GM18499 (cell line): ENCODE data around the gene SLC4A9.

Experiments
- ATAC-seq: cut with Tn5 transposase; IDR thresholded peaks from one replicate; pipeline ENCODE4 v1.9.1; 2021; ENCODE audit warnings: moderate number of reproducible peaks; ENCODE audit not compliant: insufficient read depth, unreplicated experiment

SLC4A9 gene

DNA sequence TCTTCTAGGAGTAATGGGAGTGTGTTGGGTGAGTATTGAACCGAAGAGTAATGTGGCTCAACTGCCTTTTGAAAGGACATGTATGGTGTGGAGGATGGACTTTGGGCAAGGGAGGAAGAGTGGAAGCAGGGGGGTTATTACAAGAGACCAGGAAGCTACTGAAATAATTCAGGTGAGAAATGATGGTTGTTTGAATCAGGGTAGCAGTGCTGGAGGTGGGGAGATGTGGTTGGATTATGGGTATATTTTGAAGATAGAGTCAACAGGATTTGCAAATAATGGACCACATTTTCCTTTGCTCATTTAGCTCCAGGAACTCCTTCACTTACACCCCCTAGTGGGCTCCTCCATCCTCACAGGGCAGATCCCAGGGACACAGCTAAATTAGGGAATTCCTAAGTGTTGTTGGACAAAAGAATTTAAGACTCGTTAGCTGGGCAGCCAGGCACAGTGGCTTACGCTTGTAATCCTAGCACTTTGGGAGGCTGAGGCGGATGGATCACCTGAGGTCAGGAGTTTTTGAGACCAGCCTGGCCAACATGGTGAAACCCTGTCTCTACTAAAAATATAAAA, 1.2 kb upstream of the SLC4A9 start:
- no peak for ATAC-seq

DNA sequence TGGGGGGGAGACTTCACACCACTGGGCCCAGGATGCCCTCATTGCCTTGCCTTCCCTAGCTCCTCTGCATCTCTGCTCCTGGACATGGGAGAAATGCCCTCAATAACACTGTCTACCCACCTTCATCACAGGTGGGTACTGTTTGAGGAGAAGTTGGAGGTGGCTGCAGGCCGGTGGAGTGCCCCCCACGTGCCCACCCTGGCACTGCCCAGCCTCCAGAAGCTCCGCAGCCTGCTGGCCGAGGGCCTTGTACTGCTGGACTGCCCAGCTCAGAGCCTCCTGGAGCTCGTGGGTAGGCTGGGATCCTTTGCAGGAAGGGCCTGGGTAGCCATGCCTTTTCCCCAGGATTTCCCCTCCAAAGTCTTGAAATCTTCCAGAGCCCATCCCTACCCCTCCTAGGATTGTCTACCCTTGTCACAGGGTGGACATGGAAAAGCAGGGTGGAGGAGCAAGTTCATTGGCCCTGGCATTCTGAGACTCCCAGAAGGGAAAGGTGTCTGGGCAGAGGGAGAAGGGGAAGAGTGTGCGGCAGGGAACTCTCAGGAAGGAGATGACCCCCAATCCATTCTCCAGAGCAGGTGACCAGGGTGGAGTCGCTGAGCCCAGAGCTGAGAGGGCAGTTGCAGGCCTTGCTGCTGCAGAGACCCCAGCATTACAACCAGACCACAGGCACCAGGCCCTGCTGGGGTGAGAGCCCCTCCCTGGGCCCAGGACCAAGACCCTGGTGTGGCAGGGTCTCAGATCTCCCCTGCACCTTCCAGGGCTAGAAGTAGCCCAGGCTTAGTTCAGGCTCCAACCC, 886 bp downstream of the SLC4A9 start:
- ATAC-seq = no peak

DNA sequence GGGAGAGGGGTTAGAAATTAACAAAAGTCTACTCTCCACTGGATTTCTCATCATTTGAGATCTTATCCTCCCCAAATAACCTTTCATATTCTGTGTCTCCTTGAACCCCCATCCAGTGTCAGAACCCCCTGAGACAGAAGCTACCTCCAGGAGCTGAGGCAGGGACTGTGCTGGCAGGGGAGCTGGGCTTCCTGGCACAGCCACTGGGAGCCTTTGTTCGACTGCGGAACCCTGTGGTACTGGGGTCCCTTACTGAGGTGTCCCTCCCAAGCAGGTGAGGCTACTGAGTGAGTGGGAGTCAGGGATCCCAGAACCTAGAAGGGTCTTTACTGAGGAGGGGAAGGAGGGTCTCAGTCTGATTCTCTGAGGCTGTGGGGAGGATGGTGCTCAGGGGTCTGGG, 1.9 kb downstream of the SLC4A9 start:
- no peak for ATAC-seq

DNA sequence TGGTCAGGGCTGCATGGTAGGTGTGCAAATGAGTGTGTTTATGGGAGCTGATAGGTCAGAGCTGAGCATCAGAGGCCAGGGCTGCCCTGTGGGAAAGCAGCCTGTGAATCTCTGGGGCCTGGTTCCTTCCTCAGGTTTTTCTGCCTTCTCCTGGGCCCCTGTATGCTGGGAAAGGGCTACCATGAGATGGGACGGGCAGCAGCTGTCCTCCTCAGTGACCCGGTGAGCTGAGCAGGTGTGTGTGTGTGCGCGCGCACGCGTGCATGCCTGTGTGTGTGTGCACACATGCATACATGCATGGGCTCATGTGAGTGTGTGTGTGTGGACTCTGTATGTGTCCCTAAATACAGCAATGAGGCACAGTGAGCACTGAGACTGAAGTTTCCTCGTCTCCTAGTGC, 2.3 kb downstream of the SLC4A9 start:
- ATAC-seq = no peak

DNA sequence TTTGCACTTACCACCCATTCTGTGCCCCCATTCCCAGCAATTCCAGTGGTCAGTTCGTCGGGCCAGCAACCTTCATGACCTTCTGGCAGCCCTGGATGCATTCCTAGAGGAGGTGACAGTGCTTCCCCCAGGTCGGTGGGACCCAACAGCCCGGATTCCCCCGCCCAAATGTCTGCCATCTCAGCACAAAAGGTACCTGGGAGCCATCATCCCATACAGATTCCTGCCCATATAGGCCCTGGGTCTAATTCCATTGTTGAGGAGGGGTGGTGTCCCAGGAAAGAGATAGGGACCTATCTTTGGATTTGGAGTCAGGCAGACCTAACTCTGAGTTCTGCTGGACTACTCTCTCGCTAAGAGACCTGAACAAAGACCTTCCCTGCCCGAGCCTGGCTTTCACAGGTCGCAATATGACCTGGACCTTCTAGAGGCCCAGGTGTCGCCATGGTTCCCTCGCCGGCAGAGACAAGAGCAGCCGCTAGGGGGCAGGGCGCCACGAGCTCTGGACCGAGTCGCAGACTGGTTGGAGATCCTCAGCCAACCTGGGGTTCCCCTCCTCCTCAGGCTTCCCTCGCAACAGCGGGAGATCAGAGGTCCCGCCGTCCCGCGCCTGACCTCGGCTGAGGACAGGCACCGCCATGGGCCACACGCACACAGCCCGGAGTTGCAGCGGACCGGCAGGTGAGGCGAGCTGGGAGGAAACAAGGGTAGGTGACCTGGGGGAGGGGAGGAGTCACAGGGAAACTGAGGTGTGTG, 3.1 kb downstream of the SLC4A9 start:
- peak; percentile 69 for ATAC-seq

DNA sequence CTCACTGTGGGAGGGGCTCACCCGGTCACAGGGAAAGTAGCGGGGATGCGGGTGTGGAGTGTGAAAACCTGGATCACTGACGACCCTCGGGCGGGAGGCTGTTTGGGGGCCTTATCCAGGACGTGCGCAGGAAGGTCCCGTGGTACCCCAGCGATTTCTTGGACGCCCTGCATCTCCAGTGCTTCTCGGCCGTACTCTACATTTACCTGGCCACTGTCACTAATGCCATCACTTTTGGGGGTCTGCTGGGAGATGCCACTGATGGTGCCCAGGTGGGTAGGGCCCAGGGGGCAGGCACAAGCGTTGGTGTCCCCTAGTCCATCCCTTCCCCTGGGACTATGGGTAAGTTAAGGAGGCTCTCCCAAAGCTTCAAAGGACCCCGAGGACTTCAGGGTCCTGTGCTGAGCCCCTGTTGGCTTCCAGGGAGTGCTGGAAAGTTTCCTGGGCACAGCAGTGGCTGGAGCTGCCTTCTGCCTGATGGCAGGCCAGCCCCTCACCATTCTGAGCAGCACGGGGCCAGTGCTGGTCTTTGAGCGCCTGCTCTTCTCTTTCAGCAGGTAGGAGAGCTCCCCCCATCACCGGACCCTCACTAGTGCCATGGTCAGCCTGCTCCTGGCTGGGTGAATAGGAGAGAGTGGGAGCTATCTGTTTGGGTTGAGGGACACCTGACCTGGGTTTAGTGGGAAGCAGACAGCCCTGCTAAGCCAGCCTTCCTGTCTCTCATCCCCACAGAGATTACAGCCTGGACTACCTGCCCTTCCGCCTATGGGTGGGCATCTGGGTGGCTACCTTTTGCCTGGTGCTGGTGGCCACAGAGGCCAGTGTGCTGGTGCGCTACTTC, 3.9 kb downstream of the SLC4A9 start:
- ATAC-seq = no peak

DNA sequence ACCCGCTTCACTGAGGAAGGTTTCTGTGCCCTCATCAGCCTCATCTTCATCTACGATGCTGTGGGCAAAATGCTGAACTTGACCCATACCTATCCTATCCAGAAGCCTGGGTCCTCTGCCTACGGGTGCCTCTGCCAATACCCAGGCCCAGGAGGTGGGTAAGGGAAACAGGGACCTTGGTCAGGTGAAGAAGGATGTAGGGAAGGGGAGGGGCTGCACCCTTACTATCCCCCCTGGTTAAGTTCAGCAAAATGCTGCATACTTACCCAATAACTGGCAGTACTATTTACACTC, 4.4 kb downstream of the SLC4A9 start:
- no peak for ATAC-seq

DNA sequence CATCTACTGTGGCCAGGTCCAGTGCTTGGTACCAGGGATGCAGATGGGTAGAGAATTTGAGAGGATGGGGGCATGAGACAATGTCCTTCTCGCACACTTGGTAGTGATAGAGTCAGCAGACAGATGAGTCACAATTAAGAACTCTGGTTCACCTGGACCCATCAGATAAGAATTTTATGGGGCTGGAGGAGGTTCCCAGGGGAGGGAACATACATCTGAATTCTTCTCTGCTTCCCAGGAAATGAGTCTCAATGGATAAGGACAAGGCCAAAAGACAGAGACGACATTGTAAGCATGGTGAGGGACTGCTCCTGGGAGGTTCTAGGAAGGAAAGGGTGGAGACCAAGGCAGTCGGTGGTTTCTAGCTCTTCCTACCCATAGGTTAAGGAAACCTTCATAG, 5.3 kb downstream of the SLC4A9 start:
- ATAC-seq = no peak

DNA sequence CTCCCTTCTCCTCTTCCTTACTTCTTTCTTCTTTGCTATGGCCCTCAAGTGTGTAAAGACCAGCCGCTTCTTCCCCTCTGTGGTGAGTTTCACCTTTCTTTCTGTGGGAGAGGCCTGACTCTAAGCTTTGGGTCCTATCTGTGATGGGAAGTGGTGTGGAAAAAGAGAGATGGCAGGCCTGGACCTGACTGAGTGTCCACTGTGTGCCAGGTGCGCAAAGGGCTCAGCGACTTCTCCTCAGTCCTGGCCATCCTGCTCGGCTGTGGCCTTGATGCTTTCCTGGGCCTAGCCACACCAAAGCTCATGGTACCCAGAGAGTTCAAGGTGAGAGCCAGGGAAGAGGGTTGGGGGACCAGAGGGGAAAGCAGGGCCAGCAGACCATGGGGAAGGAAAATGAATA, 5.9 kb downstream of the SLC4A9 start:
- ATAC-seq = no peak

DNA sequence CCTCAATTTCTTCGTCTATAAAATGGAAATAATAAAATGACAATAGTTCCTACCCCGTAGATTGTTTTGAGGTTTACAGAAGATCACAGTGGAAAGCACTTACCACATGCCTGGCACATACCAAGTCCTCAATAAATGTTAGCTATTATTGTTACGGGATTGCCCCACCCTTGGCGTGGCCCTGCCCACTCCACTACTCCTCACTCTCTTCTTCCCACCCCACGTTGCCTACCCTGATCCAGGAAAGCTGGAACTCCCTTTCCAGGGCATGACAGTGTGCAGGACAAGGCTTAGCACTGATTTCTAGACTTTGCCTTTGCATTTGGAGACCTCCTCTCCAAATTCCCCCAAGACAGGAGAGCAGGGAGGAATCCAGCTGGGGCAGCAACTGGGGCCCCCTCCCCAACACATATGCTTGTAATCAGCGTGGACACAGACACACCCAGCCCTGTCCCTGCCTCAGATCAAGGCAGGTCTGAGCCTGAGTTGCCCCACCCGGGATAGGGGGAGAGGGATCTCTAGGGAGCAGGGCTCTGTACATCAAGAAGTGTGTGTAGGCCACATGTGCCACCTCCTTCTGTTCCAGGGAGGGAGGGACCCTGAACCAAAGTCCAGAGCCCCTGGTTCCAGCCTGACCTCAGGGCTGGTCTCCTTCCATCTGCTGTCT, 6.7 kb downstream of the SLC4A9 start:
- no peak for ATAC-seq

DNA sequence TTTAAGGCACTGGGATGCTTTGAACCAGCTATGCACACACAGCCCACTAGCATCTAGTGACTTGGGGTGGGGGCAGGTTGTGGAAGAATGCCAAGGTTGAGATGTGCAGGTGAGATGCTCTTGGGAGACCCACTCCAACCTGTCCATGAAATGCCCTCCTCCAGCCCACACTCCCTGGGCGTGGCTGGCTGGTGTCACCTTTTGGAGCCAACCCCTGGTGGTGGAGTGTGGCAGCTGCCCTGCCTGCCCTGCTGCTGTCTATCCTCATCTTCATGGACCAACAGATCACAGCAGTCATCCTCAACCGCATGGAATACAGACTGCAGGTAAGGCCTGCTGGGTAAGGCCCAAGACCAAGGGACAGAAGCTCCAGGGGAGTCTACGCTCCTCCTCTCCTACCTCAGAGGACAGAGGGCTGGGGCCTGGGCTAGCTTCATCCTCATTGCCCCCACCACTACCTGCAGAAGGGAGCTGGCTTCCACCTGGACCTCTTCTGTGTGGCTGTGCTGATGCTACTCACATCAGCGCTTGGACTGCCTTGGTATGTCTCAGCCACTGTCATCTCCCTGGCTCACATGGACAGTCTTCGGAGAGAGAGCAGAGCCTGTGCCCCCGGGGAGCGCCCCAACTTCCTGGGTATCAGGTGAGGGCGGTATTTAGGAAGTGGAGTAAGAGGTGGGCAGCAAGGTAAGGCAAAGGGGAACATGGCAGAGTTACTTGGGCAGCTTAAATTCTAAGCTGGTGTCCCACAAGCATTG, 7.4 kb downstream of the SLC4A9 start:
- no peak for ATAC-seq

DNA sequence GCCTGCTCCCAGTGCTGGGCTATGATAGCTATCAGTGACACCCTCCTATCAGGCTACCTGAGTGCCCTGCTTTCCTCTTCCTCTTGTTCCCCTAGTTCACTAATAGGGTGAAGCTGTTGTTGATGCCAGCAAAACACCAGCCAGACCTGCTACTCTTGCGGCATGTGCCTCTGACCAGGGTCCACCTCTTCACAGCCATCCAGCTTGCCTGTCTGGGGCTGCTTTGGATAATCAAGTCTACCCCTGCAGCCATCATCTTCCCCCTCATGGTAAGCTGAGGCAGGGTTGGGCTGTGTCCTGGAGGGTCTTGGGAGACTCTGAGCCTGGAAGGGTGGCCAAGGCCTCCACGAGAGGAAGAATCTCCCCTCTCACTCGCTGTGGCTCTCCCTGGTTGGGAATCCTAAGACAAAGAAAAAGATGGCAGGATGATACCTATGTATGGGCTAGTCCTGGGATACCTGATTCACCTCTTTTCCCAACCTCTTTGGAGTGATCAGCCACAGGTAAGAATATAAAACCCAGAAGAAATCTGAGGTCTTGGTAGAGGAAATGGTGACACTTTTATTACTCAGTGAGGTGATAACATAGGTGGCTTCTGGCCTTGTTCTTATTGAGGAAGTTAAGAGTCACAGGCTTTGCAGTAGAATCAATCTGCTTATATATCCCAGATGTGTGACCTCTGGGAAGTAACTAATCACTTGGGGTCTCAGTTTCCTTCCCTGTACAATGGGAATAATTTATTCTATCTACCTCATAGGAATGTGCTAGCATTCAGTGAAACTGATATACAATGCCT, 11.6 kb downstream of the SLC4A9 start:
- ATAC-seq = no peak

DNA sequence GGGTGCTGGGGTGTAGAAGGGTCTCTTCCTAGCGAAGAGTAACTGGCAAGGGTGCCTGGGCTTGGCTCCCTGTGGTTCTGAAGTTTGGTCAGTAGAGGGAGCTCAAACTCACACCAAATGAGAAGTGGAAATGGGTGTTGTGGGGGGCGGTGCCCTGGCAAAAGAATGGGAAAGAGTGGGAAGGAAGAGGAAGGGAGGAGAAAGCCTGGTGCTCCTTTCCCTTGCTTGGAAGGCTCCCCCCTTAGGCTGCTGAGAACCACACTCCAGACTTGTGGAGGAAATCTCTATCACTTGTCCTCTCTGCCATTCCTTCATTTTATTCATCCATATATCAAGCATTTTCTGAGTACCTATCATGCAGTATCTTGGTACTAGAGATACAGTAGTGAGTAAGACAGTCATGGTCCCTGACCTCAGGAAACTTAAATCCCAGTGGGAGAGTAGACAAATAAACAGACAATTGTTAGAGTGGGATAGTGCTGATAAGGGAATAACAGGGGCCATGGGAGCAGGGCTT, 13.0 kb downstream of the SLC4A9 start:
- peak; percentile 56 for ATAC-seq

DNA sequence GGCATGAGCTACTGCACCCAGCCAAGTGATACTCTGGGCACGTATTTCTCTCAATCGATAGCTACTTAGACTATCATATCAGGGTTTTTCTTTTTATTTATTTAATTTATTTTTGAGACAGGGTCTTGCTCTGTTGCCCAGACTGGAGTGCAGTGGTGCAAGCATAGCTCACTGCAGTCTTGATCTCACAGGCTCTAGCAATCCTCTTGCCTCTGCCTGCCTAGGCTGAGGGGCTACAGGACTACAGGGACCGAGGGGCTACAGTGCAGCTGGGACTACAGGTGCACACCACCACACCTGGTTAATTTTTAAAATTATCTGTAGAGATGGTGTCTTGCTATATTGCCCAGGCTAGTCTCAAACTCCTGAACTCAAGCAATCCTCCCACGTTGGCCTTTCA, 21.4 kb downstream of the SLC4A9 start:
- ATAC-seq = no peak

DNA sequence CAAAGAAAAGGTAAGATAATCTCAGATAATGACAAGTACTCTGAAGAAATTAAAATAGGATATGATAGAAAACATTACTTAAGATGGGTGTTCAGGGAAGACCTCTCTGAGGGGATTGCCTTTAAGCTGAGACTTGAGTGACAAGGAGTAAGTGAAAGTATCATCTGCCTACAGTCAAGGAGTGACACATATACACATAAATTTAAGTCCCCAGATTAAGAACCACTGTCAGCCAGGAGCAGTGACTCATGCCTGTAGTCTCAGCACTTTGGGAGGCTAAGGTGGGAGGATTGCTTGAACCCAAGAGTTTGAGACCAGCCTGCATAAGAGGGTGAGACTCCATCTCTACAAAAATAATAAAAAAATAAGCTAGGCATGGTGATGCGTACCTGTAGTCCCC, 22.0 kb downstream of the SLC4A9 start:
- ATAC-seq = no peak

DNA sequence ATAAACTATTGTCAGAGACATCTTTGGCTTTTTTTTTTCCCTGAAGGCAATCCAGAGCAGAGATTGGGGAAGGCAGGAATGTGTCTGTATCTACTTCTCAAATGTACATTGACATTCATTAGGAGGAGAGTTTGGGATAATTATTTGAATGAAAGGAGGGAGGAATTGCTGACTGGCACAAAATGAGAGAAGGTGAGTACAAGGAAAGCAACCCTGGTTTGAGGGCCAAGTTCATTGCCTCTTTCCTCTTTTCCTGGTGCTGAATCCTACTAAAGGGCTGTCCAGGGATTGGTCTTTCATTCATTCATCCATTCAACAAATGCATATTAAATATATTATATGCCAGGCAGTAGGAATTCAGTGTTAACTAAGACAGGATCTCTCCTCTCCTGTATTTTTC, 22.9 kb downstream of the SLC4A9 start:
- ATAC-seq = no peak

DNA sequence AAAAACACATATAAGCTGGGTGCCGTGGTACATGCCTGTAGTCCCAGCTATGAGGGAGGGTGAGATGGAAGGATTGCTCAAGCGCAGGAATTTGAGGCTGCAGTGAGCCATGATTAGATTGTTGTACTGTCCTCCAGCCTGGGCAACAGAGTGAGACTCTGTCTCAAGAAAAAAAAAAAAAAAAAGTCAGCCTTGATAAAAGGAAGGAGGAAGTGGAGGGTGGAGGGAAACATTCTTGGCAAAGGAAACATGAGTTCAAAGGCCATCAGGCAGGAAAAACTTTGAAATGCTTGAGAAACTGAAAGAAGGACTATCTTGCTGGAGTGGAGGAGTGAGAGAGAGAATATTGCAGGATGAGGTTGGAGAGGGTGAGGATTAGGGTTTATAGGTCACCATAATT, 23.3 kb downstream of the SLC4A9 start:
- ATAC-seq = no peak

DNA sequence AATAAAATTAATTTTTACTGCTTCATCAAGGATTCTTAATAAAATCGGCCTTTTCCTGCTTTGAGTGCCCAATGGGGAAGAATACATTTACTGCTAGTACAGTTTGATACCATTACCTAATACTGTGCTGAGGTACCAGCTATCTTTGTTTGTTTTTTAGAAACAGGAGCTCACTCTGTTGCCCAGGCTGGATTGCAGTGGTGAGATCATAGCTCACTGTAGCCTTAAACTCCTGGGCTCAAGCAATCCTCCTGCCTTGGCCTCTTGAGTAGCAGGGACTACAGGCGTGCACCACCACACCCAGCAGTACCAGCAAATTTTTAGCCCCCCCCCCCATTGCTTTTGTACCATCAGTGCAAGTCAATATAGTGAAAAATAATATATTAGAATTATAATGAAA, 28.1 kb downstream of the SLC4A9 start:
- no peak for ATAC-seq

DNA sequence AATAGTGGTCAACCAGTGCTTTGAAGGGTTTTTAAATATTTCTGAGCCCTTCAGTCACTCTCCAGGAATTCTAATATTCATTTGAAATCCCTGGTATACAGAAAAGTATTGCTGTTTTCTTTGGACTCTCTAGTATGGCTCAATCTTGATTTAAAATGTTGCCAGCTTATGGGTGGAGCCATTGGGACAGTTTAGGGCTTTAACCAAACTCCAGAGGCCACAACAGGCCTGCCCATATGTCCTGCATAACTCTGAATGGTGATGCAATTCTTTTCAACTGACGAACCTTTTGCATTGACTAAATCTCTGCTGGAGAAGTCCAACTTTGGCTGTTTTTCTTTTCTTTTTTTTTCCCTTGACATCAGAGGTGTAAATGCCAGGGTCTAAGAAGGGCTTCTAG, 31.3 kb downstream of the SLC4A9 start:
- ATAC-seq = no peak
